AG08395 (cell line): Measurements from ENCODE around the gene UBE2E1.

Experiments
- DNase-seq: peaks from one replicate; pipeline ENCODE4 v3.0.0; 2012; ENCODE audit warnings: mixed read lengths, low spot score

Gene UBE2E1

DNA sequence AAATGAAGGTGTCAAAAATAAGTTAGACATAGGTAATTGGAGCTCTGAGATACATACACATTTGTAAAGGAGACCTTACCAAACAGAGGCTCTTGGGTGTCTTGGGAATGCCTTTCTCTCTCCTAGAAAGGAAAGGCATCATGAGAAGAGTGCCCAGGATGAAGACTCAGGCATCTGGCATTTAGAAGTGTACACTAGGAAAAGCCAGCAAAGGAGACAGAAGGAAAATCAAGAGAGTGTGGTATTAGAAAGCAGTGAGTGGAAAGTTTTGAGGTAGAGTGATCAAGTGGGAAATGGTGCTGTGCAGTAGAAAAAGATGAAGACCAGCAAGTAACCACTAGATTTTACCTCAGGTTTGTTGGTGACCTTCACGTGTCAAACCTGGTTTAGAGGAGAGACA lies 16.1 kb downstream of the UBE2E1 start:
- DNase-seq, result no peak

DNA sequence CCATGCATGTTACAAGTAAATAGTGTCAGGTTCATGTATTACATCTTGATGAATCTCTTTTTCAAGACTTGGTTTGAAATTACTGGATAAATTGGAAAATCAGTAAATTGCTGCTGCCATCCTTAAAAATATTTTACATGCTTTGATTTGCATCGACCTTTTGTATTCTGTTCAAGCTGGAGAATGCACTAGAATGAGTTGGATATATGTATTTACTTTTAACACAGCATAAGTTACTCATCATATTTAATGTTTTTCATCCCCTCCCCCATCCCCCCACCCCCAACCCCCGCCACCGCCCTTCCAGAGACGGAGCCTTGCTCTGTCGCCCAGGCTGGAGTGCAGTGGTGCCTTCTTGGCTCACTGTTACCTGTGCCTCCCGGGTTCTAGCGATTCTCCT lies 16.8 kb downstream of the UBE2E1 start:
- DNase-seq, result no peak

DNA sequence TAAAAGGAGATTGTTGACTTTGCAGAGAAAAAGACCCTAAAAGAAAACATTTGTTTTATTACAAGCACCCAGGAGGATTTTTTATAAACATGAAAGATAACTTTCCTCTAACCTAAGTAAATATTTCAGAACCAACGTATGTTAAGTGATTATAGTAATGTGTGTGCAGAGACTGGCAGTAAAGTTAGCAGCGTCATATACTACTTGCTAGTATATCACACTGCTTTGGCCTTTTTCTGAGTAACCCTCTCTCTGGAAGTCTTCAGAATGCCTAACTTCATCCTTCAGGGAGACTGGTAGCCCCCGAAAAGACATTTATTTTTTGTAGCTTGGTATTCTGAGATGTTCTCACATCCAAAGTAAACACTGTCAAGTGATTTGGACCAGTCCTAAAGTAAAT lies 17.9 kb downstream of the UBE2E1 start:
- no peak for DNase-seq

DNA sequence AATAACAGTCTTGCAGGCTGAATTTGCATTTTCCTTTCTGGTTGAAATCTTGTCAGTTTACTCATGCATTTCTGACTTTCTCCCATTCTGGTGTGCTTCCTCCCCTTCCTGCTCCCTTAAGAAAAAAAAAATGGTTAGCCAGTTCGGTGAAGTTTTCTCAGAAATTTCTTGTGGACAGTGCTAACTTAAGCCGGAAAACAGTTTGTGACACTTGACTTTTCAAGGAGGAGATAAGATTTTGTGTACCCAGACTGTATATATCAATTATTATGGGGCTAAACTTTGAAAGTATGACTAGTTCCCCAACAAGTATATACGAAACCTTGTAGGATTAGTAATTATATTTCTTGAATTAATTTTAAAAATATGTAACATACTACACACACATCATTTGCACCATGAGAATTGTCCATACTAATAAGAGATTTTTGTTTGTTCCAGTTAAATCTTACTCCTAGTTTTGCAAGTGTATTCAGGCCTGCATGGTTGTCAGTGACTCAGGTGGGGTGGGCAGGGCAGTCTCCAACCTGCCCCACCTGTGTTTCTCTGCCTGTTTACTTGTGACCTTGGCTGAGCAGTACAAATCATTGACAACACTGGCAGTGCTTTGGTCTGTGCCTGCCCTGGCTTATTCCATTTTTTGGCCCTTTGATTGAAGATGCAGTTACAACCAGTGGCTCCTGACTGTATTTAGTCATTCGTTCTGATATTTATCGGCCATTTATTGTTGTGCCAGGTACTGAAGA lies 19.1 kb downstream of the UBE2E1 start:
- DNase-seq, result no peak

DNA sequence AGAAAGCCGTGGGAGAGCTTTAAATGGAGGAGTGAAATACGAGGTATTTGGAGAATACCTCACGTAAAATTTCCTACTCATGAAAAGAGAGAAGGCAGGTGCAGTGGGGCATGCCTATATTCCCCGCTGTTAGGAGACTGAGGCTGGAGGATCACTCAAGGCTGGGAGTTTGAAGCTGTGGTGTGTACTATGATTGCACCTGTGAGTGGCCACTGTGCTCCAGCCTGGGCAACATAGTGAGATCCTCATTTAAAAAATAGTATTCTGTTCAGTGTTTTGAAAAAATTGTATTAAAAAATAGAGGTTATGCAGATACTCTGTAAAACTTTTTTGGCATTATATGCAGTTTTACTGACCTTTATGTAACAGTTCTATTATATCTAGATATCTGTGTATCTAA lies 20.0 kb downstream of the UBE2E1 start:
- no peak for DNase-seq

DNA sequence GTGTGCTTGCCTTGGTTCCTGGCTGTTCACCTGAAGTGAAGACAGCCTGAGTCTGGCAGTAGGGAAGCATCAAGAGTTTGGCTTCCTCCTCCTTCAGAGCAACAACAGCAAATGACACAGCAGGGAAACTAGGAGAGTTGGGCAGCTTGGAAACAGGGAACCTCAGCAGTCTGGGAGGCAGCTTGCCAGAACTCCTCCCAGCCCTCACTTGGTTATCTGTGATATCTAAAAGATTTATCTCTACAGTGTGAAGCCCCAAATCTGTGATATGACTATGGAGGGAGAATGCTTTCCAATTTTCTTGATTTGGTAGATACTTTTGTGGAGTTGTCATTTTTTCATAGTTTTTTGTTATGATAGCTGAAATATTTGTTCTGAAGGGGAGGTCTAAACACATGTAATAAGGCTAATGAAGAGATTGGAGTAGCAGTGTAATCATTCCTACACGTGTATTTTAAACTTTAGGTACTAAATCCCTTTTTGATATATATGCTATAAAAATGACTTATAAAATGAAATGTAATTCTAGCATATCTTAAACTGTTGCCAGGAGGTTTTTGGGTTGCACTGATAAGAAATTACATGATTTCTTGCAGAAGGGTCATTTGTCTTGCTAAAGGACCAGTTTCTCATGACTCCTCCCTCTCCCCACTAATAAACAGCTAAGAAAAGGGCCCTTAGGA lies 20.8 kb downstream of the UBE2E1 start:
- DNase-seq, result peak; percentile 22

DNA sequence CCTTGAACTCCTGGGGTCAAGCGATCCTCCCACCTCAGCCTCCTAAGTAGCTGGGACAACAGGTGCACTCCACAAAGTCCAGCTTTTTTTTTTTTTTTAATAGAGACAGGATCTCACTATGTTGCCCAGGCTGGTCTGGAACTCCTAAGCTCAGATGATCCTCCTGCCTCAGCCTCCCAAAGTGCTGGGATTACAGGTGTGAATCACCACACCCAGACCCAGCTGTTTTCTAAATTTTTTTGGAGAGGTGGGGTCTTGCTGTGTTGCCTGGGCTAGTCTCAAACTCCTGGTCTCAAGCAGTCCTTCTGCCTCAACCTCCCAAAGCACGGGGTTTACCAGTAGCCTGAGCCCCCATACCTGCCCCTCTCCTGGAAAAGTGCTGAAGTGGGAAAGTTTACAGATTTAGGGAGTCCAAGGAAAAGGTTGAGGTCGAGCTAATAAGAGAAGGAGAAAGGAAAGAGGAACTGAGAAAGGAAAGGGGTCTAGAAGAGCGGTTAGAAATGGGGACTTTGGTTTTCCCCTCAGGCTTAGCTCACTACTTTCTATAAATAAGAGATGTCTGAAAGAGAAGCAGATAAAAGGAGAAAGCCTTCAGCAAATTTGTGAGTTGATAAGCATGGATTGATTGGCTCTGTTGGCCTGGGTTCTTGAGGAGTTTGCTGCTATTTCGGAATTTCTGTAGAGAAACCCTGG lies 23.6 kb downstream of the UBE2E1 start:
- no peak for DNase-seq

DNA sequence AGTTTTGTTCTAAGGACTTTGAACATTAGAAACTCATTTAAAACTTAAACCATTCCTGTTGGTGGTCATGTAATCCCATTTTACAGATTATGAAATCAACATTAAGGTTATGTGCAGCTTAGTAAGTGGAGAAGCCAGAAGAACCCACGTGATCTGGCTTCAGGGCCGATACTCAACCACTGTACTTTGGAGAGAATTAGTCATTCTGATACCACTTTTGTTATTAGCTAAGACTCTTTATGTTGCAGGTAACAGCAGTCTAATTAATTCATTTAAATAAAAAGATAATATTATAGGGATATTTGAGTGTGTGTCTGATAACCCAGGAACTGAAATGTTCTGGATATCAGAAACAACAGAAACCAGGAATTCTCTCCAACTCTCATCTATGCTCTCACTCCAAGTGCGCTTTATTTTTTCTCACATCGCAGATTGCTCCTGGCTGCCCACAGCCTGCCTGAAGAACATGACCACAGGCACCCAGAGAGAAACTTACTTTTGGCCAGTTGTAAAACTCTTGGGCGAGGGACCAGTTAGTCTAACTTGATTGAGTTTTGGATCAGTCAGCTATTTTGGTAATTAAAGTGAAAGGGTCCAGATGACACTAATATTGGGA lies 25.2 kb downstream of the UBE2E1 start:
- no peak for DNase-seq

DNA sequence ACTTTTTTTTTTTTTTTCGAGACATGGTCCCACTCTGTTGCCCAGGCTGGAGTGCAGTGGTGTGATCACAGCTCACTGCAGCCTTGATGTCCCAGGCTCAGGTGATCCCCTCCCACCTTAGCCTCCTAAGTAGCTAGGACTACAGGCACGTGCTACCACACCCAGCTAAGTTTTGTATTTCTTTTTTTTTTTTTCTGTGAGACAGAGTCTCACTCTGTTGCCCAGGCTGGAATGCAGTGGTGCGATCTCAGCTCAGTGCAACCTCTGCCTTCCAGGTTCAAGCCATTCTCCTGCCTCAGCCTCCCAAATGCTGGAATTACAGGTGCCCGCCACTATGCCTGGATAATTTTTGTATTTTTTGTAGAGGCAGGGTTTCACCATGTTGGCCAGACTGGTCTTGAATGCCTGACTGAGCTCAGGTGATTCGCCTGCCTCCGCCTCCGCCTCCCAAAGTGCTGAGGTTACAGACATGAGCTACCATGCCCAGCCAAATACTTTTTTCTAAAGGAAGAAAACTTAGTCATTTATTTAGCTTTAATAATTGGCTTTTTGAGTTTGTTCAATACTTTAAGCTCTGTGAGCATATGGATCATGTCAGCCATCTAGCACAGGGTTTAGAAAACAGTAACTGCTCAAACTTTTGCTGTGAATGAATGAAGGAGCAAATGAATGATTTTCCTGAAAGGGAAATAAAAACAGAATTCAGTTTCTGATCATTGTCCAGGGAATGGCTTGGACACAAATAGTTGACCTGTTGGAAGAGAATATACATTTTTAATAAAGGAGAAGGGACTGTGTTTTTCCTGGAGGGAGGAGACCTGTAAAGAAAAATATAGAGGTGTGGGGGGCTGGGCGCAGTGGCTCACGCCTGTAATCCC lies 26.0 kb downstream of the UBE2E1 start:
- no peak for DNase-seq

DNA sequence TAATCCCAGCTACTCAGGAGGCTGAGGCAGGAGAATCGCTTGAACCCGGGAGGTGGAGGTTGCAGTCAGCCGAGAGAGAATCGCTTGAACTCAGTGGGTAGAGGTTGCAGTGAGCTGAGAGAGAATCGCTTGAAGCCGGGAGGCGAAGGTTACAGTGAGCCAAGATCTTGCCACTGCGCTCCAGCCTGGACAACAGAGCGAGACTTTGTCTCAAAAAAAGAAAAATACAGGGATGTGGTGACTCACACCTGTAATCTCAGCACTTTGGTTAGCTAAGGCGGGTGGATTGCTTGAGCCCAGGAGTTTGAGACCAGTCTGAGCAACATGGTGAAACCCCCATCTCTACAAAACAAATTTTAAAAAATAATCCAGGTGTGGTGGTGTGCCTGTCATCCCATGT lies 26.8 kb downstream of the UBE2E1 start:
- no peak for DNase-seq

DNA sequence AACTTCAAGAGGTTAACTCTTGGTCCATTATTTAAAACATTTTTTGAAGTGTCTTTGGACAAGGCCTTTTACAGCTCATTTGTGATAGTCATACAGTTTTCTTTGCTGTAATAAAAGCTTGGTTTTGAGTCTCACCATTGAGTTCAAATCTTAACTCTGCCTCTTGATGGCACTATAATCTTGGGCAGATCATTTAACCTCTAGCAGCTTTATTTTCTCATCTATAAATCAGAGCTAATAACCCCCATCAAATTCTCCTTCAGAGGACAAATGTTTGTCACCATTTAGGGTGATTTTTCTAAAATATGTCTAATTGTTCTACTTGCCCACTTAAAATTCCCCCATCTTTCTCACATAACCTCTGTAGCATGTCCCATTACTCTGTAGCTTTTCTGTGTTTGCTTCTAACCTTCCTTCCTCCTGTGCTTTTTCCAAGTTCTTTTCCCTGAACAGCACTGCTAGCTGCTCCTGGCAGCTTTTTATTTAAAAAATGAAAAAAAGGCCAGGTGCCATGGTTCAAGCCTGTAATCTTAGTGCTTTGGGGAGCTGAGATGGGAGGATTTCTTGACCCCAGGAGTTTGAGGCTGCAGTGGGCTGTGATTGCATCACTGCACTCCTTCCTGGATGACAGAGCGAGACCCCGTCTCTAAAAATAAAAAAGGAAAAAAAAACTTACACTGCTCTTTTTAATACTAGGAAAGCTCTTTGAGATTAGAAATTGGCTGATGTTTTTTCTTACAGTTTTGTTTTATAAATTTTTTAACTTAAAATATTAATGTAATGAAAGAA lies 28.5 kb downstream of the UBE2E1 start:
- peak; percentile 41 for DNase-seq

DNA sequence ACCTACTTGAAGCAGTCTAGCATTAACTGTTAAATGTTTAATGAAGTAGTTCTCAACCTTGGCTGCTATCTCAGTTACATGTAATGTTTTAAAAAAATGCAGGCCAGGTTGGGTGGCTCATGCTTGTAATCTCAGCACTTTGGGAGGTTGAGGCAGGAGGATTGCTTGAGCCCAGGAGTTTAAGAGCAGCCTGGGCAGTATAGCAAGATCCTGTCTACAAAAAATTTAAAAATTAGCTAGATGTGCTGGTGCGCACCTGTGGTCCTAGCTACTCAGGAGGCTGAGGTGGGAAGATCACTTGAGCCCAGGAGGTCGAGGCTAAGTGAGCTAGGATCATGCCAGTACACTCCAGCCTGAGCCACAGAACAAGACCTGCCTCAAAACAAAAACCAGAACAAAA lies 29.3 kb downstream of the UBE2E1 start:
- no peak for DNase-seq

DNA sequence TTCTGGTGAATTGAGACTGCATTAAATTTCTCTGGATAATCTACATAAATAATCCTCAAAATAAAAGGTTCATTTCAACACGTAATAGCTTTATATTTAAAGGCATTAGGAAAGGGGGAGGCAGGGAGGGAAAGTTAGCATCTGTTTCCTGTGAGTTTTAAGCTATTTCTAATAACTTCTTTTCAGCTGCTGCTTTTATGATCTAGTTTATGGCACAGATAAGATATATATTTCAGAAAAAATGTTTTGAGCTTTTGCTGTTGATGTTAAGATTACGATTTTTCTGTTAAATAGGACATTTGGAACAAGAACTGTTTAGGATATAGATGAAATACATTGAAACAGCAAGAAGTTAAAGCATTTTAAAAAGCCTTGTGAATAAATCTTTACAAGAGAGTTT lies 30.0 kb downstream of the UBE2E1 start:
- DNase-seq, result no peak

DNA sequence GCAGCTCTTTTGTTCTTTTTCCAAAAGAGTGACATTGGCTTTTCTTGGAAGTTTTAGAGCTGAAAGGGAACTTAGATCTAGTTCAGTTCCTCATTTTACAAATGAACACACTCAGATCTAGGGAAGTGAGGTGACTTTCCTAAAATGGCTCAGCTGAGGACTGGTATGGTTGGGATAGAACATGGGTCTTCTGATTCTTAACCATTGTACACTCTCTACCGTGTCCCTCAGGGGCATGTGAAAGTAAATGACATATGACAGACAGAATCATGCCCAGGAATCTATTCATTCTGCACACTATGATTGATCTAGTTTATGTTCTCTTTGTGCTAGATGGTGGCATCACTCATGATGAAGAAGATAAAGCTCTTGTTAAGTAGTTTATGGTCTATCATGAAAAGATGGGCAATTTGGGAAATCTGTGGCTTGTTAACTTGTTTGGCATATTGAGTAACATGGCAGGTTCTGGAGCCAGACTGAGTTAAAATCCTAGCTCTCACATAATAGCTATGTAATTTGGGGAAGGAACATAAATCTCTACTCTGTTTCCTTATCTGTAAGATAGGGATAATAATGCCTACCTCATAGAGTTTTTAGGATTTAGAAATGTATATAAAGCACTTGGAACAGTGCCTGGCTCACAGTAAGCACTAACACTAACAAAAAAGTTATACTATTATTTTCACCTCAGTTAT lies 30.9 kb downstream of the UBE2E1 start:
- DNase-seq, result no peak

DNA sequence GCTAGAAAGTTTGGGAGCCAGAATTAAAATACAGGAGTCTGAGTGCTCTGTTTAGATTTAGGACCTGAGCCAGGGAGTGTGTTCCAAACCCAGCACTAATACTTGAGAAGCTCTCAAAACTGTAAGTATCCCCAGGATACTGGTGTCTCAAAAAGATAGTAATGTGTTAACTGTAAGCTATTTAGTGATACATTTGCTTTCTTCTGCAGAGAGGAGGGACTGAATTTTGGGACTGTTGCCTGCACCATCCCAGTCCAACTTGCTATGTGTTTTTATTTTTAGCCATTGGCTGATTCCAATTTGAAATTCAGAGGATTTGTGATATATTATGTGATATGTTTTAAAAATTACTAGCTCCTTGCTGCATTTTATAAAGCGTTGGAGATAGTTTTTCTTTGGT lies 31.5 kb downstream of the UBE2E1 start:
- no peak for DNase-seq

DNA sequence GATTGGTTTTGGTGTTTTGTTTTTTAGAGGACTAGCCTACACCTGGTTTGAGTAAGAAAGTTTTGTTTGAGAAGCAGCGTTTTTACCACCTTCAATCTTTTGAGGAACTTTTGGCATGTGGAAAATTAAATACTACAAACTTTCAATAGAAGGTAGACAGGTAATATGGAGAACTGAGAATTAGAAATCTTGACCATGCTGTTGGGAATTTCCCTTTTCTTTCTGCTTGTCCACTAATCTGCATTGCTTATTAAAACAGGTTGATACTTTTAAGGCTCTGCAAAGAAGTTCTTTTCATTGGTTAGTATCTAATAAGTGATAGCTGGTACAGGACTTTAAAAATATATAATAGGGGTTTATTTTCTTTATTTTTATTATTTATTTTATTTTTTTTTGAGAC lies 31.9 kb downstream of the UBE2E1 start:
- no peak for DNase-seq

DNA sequence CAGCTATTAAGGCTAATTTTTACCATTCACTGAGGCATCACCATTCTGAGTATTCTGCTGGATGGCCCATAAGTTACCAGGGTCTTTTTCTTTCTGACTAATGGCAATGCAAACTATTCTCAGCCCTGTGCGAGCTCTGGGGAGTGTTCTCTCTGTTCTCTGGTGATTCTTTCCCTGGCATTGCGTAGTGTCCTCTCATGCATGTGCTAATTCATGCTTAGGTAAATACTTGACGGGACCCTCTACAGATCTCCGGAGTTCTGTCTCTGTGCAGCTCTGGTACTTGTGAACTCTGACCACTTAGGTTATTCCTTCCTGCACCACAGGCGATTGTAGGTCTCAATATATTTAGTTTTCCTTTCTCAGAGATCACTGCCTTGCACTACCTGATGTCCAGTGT lies 34.8 kb downstream of the UBE2E1 start:
- DNase-seq, result no peak

DNA sequence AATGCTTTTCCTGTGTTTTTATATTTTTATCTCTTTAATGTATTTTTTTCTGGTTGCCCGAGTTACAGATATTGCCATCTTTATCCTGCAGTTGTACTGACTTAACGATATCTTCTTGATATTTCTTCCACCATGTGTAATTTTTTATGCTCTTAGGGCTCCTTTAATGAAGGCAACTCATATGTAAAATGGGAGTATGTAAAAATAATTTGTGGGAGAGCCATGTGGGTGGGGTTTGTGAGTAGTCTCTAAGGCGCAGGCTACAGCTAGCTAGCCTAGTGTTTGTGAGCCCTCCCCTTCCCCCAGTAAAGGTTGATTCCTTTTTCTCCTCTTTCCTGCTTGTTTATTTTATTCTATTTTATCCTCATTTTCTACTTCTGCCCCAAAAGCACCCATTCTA lies 38.1 kb downstream of the UBE2E1 start:
- DNase-seq, result no peak

DNA sequence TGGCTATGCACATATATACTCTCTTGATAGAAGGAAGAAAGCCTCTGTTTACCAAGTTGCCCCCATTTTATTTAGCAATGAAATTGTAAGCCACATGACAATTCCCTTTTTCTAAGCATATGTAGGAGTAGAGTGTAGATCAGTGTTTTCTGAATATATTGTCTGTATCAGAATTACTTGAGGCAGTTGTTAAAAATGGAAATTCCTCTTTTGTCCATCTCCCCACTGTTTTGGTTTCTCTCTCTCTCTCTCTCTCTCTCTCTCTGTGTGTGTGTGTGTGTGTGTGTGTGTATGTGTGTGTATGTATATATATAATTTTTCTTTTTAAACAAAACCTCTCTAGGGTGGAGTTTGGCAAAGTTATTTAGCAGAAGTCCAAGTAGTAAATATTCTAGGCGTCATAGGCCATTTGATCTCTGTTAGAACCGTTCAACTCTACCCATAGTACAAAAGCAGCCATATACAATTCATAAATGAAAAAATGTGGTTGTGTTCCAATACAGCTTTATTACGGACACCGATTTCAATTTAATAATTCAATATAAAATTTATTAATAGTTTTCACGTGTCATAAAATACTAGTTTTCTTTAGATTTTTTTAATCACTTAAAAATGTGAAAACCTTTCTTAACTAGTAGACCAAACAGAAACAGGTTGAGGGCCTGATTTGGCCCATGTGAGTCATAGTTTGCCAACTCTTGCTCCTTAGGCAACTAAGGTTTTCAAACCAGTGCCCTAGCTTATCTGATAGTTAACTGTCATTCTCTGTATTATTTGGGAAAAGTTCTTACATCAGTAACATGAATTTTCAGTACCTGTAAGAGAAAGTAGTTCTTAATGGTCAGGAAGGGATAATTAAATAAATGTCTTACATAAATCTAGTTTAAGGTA lies 39.8 kb downstream of the UBE2E1 start:
- DNase-seq, result no peak
